Astrocyte (in vitro differentiated cells and primary cell): ENCODE measurements around the gene NFU1. TPM values are rescaled to one million over a fixed set of nuclear protein-coding genes. Genes with fewer than 3 reads are reported as not detected.
A peak's percentile ranks its signal among the peaks of the same experiment; 100 is the strongest.

ENCODE experiments used
- DNase-seq: peaks from one replicate; pipeline ENCODE4 v3.0.0-alpha.2; 2010; ENCODE audit warnings: low read depth
- FAIRE-seq: peaks from 2 replicates; lab custom pipeline; 2011; peaks lifted over from hg19 to GRCh38; lab: Jason Lieb, UNC
- H2AFZ ChIP-seq: 2 replicates; pipeline ENCODE4 v1.6.0; 2012; ENCODE audit warnings: low read depth, low read length, inconsistent platforms
- H3K27ac ChIP-seq: 2 replicates; pipeline ENCODE4 v1.5.1; 2011; ENCODE audit warnings: low read depth, low read length, inconsistent platforms
- H3K27me3 ChIP-seq: 2 replicates; pipeline ENCODE4 v1.6.0; 2011; ENCODE audit warnings: low read length, inconsistent platforms; ENCODE audit not compliant: insufficient read depth
- H3K36me3 ChIP-seq: 2 replicates; pipeline ENCODE4 v1.5.1; 2011; ENCODE audit warnings: low read length, inconsistent platforms; ENCODE audit not compliant: insufficient read depth
- H3K4me1 ChIP-seq: 2 replicates; pipeline ENCODE4 v1.5.1; 2011; ENCODE audit warnings: low read length, inconsistent platforms; ENCODE audit not compliant: insufficient read depth
- H3K4me2 ChIP-seq: 2 replicates; pipeline ENCODE4 v1.6.0; 2012; ENCODE audit warnings: low read length, inconsistent platforms
- H3K4me3 ChIP-seq: 2 replicates; pipeline ENCODE4 v1.5.1; 2011; ENCODE audit warnings: low read depth, mild to moderate bottlenecking, low read length, inconsistent platforms; ENCODE audit not compliant: insufficient read depth
- H3K79me2 ChIP-seq: 2 replicates; pipeline ENCODE4 v1.6.0; 2012; ENCODE audit warnings: mild to moderate bottlenecking, low read length, inconsistent platforms; ENCODE audit not compliant: insufficient read depth
- H3K9ac ChIP-seq: 2 replicates; pipeline ENCODE4 v1.6.0; 2012; ENCODE audit warnings: mild to moderate bottlenecking, low read length, inconsistent platforms
- H3K9me3 ChIP-seq: 2 replicates; pipeline ENCODE4 v1.5.1; 2012; ENCODE audit warnings: low read depth, mild to moderate bottlenecking, low read length, inconsistent platforms; ENCODE audit not compliant: insufficient read depth
- H4K20me1 ChIP-seq: 2 replicates; pipeline ENCODE4 v1.6.0; 2012; ENCODE audit warnings: low read length, inconsistent platforms; ENCODE audit not compliant: insufficient read depth
- H3K27ac Mint-ChIP-seq: one replicate; pipeline ENCODE4 v1.8.0; 2021; ENCODE audit warnings: mild to moderate bottlenecking, mixed read lengths; ENCODE audit not compliant: unreplicated experiment
- H3K27me3 Mint-ChIP-seq: one replicate; pipeline ENCODE4 v1.8.0; 2021; ENCODE audit warnings: low read depth, mixed read lengths; ENCODE audit not compliant: unreplicated experiment
- H3K36me3 Mint-ChIP-seq: one replicate; pipeline ENCODE4 v1.8.0; 2021; ENCODE audit warnings: low read depth, mixed read lengths; ENCODE audit not compliant: unreplicated experiment
- H3K4me1 Mint-ChIP-seq: one replicate; pipeline ENCODE4 v1.8.0; 2021; ENCODE audit warnings: low read depth, mixed read lengths; ENCODE audit not compliant: unreplicated experiment
- H3K4me3 Mint-ChIP-seq: one replicate; pipeline ENCODE4 v1.8.0; 2021; ENCODE audit warnings: mild to moderate bottlenecking, moderate library complexity, mixed read lengths; ENCODE audit not compliant: unreplicated experiment
- H3K9me3 Mint-ChIP-seq: one replicate; pipeline ENCODE4 v1.8.0; 2021; ENCODE audit warnings: mild to moderate bottlenecking, mixed read lengths; ENCODE audit not compliant: unreplicated experiment
- EZH2 ChIP-seq: IDR thresholded peaks from 2 replicates; pipeline ENCODE4 v1.6.1; 2012; ENCODE audit warnings: mild to moderate bottlenecking, low read length, inconsistent platforms; ENCODE audit not compliant: insufficient read depth
- total RNA-seq: library from RNA; stranded (reverse); gene quantifications from 2 replicates; pipeline ENCODE4 v1.2.1, GENCODE V29; 2021
- TF ChIP-seq, protein P1 (sequence below): IDR thresholded peaks from 2 replicates; pipeline ENCODE4 v1.5.1; 2011; ENCODE audit warnings: low read depth, mild to moderate bottlenecking, inconsistent platforms, low read length, moderate library complexity; ENCODE audit not compliant: insufficient read depth

NFU1 gene
- total RNA-seq, 1 donor from 2014 or later, result 46.6 TPM

DNA sequence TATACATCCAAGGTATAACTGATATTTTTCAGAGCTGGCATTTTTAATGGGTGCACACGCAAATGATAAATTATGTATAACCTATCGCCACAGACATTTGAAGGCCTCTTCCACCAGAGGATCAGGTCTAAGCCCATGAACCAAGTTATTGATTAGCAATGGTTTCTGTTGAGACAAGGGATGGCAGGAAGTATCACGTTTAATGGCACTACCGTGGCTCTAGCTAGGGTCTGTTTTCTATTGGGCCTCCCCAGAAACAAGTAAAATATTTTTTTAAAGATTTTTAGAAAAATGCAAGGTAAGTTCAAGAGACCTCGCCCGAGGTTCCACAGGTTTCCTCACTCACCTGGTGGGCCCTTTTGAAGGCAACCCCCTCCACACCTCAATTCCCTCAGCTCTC lies 50.9 kb downstream of the NFU1 start:
- peak overlapping the region; percentile 62 for H3K27ac ChIP-seq
- H3K36me3 Mint-ChIP-seq, result peaks cover 2% of the 10 kb centered on the region
- no peak overlapping the region for H2AFZ ChIP-seq
- peak overlapping the region; percentile 84 for H3K9ac ChIP-seq
- H3K4me3 Mint-ChIP-seq, result peak overlapping the region; percentile 94
- peak overlapping the region; percentile 82 for H3K4me3 ChIP-seq
- TF ChIP-seq, protein P1, sequence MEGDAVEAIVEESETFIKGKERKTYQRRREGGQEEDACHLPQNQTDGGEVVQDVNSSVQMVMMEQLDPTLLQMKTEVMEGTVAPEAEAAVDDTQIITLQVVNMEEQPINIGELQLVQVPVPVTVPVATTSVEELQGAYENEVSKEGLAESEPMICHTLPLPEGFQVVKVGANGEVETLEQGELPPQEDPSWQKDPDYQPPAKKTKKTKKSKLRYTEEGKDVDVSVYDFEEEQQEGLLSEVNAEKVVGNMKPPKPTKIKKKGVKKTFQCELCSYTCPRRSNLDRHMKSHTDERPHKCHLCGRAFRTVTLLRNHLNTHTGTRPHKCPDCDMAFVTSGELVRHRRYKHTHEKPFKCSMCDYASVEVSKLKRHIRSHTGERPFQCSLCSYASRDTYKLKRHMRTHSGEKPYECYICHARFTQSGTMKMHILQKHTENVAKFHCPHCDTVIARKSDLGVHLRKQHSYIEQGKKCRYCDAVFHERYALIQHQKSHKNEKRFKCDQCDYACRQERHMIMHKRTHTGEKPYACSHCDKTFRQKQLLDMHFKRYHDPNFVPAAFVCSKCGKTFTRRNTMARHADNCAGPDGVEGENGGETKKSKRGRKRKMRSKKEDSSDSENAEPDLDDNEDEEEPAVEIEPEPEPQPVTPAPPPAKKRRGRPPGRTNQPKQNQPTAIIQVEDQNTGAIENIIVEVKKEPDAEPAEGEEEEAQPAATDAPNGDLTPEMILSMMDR, result no peak
- no peak for TF ChIP-seq EZH2
- no peaks in the 10 kb centered on the region for H3K27me3 ChIP-seq
- DNase-seq (no peak), FAIRE-seq (no peak)
- peaks cover 12% of the 10 kb centered on the region for H3K4me1 ChIP-seq
- H3K27ac Mint-ChIP-seq, result peak overlapping the region; percentile 75
- peaks cover 59% of the 10 kb centered on the region for H3K79me2 ChIP-seq
- H3K9me3 Mint-ChIP-seq, result no peaks in the 10 kb centered on the region
- peak overlapping the region; percentile 90 for H3K4me2 ChIP-seq
- H4K20me1 ChIP-seq, result peaks cover 43% of the 10 kb centered on the region
- H3K27me3 Mint-ChIP-seq, result no peaks in the 10 kb centered on the region
- H3K36me3 ChIP-seq, result peaks cover 4% of the 10 kb centered on the region
- H3K4me1 Mint-ChIP-seq, result peaks cover 32% of the 10 kb centered on the region
- H3K9me3 ChIP-seq, result no peaks in the 10 kb centered on the region

DNA sequence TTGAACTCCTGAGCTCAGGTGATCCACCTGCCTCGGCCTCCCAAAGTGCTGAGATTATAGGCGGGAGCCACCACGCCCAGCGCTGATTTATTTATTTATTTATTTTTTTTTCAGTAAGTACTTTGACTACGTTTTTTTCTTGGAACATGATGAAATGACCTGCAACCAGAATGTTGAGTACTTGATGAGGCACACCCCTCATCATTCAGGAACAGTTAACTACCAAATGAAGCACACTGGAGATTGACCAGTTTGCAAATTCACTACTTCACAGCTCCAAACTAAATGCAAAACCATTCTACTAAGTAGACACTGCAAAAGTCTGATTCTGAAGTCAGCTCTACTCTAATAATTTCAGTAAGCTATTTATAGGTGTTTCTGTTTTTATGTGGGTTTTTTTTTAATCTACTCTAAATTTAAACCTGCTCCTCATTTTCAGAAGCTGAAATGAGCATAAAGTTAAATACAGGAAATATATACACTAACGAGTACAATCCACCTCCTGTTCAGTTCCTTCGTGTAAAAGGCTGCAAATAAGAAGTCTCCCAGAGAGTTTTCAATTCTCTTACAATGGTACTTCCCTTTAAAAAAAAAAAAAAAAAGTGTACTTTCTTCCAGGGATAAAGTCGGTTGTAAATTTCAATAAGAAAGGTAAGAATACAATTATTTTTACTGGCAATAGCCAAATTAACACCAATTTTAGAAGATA lies 51.6 kb downstream of the NFU1 start:
- Mint-ChIP-seq H3K4me3 (peak overlapping the region; percentile 94), H3K4me1 (peaks cover 39% of the 10 kb centered on the region), H3K27ac (peak overlapping the region; percentile 91), H3K27me3 (no peaks in the 10 kb centered on the region), H3K9me3 (no peaks in the 10 kb centered on the region), H3K36me3 (peaks cover 2% of the 10 kb centered on the region)
- no peaks in the 10 kb centered on the region for H3K9me3 ChIP-seq
- peak overlapping the region; percentile 90 for H3K4me2 ChIP-seq
- FAIRE-seq, result no peak
- H4K20me1 ChIP-seq, result peaks cover 51% of the 10 kb centered on the region
- H3K27me3 ChIP-seq, result no peaks in the 10 kb centered on the region
- TF ChIP-seq, protein P1, result no peak
- no peak for TF ChIP-seq EZH2
- H3K79me2 ChIP-seq, result peaks cover 66% of the 10 kb centered on the region
- no peak overlapping the region for H2AFZ ChIP-seq
- peak overlapping the region; percentile 82 for H3K4me3 ChIP-seq
- peaks cover 12% of the 10 kb centered on the region for H3K4me1 ChIP-seq
- peaks cover 4% of the 10 kb centered on the region for H3K36me3 ChIP-seq
- DNase-seq, result no peak
- H3K27ac ChIP-seq, result no peak overlapping the region
- peak overlapping the region; percentile 84 for H3K9ac ChIP-seq

DNA sequence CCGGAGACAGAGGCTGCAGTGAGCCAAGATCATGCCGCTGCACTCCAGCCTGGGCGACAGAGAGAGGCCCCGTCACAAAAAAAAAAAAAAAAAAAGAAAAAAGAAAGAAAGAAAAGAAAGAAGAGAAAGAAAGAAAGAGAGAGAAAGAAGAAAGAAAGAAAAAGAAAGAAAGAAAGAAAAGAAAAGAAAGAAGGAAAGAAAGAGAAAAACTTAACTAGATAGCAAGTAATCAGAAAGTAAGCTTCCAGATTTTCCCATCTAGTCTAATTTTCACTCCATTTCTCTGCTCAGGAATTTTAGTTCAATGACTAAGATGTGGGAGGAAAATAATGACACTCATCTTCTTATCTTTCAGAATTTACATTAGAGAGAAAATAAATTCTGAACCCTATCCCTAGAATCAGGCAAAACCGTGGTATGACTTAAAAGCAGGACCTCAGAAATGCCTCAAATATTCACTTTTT lies 52.6 kb downstream of the NFU1 start:
- Histone ChIP-seq H3K27ac (no peak overlapping the region), H3K4me3 (no peak overlapping the region), H4K20me1 (peaks cover 61% of the 10 kb centered on the region), H3K36me3 (peaks cover 4% of the 10 kb centered on the region), H3K9me3 (no peaks in the 10 kb centered on the region), H3K4me1 (peaks cover 12% of the 10 kb centered on the region), H3K4me2 (peak overlapping the region; percentile 90), H3K79me2 (peaks cover 76% of the 10 kb centered on the region), H3K27me3 (no peaks in the 10 kb centered on the region), H2AFZ (no peak overlapping the region), H3K9ac (no peak overlapping the region)
- no peaks in the 10 kb centered on the region for H3K27me3 Mint-ChIP-seq
- peaks cover 40% of the 10 kb centered on the region for H3K4me1 Mint-ChIP-seq
- DNase-seq (peak; percentile 38), FAIRE-seq (no peak)
- peak overlapping the region; percentile 94 for H3K4me3 Mint-ChIP-seq
- TF ChIP-seq EZH2, result no peak
- TF ChIP-seq, protein P1, result no peak
- H3K27ac Mint-ChIP-seq, result peak overlapping the region; percentile 23
- H3K36me3 Mint-ChIP-seq, result peaks cover 2% of the 10 kb centered on the region
- no peaks in the 10 kb centered on the region for H3K9me3 Mint-ChIP-seq
